Mesenchymal stem cell (in vitro differentiated cells and primary cell): ENCODE measurements around the gene VTI1A.
A peak's percentile ranks its signal among the peaks of the same experiment; 100 is the strongest.

ENCODE experiments used
- DNase-seq: peaks from one replicate; pipeline ENCODE4 v3.0.0-alpha.2; 2013
- H2AFZ ChIP-seq: one replicate; pipeline ENCODE4 v1.6.1; 2013; ENCODE audit warnings: low read depth, mild to moderate bottlenecking, control low read depth, inconsistent platforms, low read length, moderate library complexity
- H2AK5ac ChIP-seq: 2 replicates; pipeline ENCODE4 v1.6.1; 2013; ENCODE audit warnings: low read length, moderate library complexity, mild to moderate bottlenecking, inconsistent platforms; ENCODE audit not compliant: severe bottlenecking
- H2BK120ac ChIP-seq: one replicate; pipeline ENCODE4 v1.6.1; 2013; ENCODE audit warnings: low read depth, mild to moderate bottlenecking, inconsistent platforms, low read length, moderate library complexity
- H2BK12ac ChIP-seq, 2 experiments: one replicate each; pipeline ENCODE4 v1.6.1; 2013; ENCODE audit warnings: inconsistent platforms in 2 of 2, low read length in 2 of 2, mild to moderate bottlenecking in 2 of 2, moderate library complexity in 2 of 2, control low read depth in 1 of 2
- H2BK15ac ChIP-seq: one replicate; pipeline ENCODE4 v1.6.1; 2013; ENCODE audit warnings: mild to moderate bottlenecking, low read depth, inconsistent platforms; ENCODE audit not compliant: poor library complexity, severe bottlenecking
- H2BK5ac ChIP-seq: 2 replicates; pipeline ENCODE4 v1.6.1; 2013; ENCODE audit warnings: low read depth, mild to moderate bottlenecking, low read length, control low read depth, inconsistent platforms; ENCODE audit not compliant: poor library complexity, severe bottlenecking
- H3K14ac ChIP-seq, 2 experiments: one replicate each; pipeline ENCODE4 v1.6.1; 2013; ENCODE audit warnings: inconsistent platforms in 2 of 2, low read length in 2 of 2, control low read depth in 1 of 2, mild to moderate bottlenecking in 1 of 2, moderate library complexity in 1 of 2
- H3K18ac ChIP-seq, 2 experiments: one replicate each; pipeline ENCODE4 v1.6.1; 2013; ENCODE audit warnings: inconsistent platforms in 2 of 2, low read length in 2 of 2, control low read depth in 1 of 2, low read depth in 1 of 2, mild to moderate bottlenecking in 1 of 2
- H3K23ac ChIP-seq, 2 experiments: one replicate each; pipeline ENCODE4 v1.6.1; 2013; ENCODE audit warnings: inconsistent platforms in 2 of 2, low read length in 2 of 2, mild to moderate bottlenecking in 2 of 2, moderate library complexity in 2 of 2, control low read depth in 1 of 2
- H3K27ac ChIP-seq: 2 replicates; pipeline ENCODE4 v1.5.1; 2013; ENCODE audit warnings: mild to moderate bottlenecking, moderate library complexity, low read length, control low read depth, inconsistent platforms; ENCODE audit not compliant: poor library complexity, severe bottlenecking
- H3K27me3 ChIP-seq, 2 experiments: 2 replicates each; pipeline versions ENCODE4 v1.6.1 to v1.7.0; 2013; ENCODE audit warnings: low read length in 2 of 2, mild to moderate bottlenecking in 2 of 2, moderate library complexity in 2 of 2, control low read depth in 1 of 2, inconsistent platforms in 1 of 2; ENCODE audit not compliant: control insufficient read depth in 1 of 2, insufficient read depth in 1 of 2
- H3K36me3 ChIP-seq, 2 experiments: 2 replicates each; pipeline versions ENCODE4 v1.6.1 to v1.7.0; 2013; ENCODE audit warnings: low read length in 2 of 2, control low read depth in 1 of 2, inconsistent platforms in 1 of 2, low read depth in 1 of 2, mild to moderate bottlenecking in 1 of 2; ENCODE audit not compliant: insufficient read depth in 2 of 2, control insufficient read depth in 1 of 2
- H3K4ac ChIP-seq, 2 experiments: one replicate each; pipeline ENCODE4 v1.6.1; 2013; ENCODE audit warnings: inconsistent platforms in 2 of 2, low read length in 2 of 2, mild to moderate bottlenecking in 2 of 2, moderate library complexity in 2 of 2, control low read depth in 1 of 2, low read depth in 1 of 2
- H3K4me1 ChIP-seq: 2 replicates; pipeline ENCODE4 v1.6.1; 2013; ENCODE audit warnings: low read depth, low read length, control low read depth; ENCODE audit not compliant: control insufficient read depth, insufficient read depth
- H3K4me2 ChIP-seq: 2 replicates; pipeline ENCODE4 v1.6.1; 2013; ENCODE audit warnings: low read length, mild to moderate bottlenecking, inconsistent platforms; ENCODE audit not compliant: poor library complexity, severe bottlenecking
- H3K4me3 ChIP-seq, 2 experiments: 2 replicates each; pipeline versions ENCODE4 v1.5.1 to v1.7.0; 2013; ENCODE audit warnings: low read length in 2 of 2, mild to moderate bottlenecking in 2 of 2, control low read depth in 1 of 2, low read depth in 1 of 2; ENCODE audit not compliant: insufficient read depth in 1 of 2
- H3K79me1 ChIP-seq: replicated peaks from 2 replicates; pipeline ENCODE4 v1.6.1; 2013; ENCODE audit warnings: mild to moderate bottlenecking, control low read depth, low read length, inconsistent platforms; ENCODE audit not compliant: poor library complexity, severe bottlenecking
- H3K9ac ChIP-seq: 2 replicates; pipeline ENCODE4 v1.7.0; 2013; ENCODE audit warnings: mild to moderate bottlenecking, low read length, moderate library complexity
- H3K9me3 ChIP-seq: 2 replicates; pipeline ENCODE4 v1.7.0; 2013; ENCODE audit warnings: mild to moderate bottlenecking, low read length; ENCODE audit not compliant: control insufficient read depth
- H4K8ac ChIP-seq: one replicate; pipeline ENCODE4 v1.6.1; 2013; ENCODE audit warnings: inconsistent platforms, mild to moderate bottlenecking, low read length, moderate library complexity
- H4K91ac ChIP-seq: one replicate; pipeline ENCODE4 v1.6.1; 2013; ENCODE audit warnings: mild to moderate bottlenecking, low read length, inconsistent platforms
- WGBS: methylation state at CpG from one replicate; pipeline ENCODE4 v1.1.7; 2013; ENCODE audit warnings: mixed read lengths; 5-methylcytosine and 5-hydroxymethylcytosine counted together

Gene VTI1A

DNA sequence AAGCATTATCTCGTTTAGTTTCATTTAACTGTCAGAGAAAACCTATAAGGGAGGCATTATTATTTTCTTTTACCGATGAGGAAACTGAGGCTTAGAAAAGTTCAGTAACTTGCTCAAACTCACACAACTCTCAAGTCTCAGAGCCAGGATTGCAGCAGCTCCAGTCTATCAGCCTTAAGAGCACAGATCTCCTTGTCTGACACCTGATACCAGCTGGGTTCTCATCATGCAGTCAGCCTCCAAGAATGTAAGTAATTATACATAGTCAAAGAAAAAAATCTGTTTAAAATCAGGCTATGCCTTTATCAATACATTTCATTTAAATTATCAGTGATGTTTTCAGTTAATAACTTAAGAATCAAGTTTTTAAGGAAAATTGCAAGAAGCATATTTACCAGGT lies 266.4 kb downstream of the VTI1A start:
- DNase-seq: no peak
- Histone ChIP-seq H3K9ac (no peak overlapping the region), H3K4me3 (no peak overlapping the region)

DNA sequence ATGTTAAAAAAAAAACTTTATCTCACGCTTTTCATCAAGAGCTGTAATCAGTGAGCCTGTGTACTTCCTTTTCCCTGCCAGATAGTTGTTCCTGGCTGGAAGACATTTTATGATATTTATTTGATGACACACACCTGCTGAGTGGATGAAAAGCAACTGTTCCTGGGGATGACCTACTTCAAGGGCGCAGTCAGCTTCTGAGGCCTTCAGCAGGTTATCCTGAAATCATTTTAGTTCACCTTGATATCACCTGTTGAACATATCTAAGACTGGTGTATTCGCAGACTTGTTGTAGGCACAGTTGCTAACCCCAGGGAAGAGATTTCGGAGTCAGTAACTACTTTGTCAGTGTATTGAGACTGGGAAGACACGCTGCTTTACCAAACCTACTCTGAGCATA lies 268.6 kb downstream of the VTI1A start:
- Histone ChIP-seq H3K18ac (peak overlapping the region in 1 of 2 experiments; percentile 70), H3K4me2 (no peak overlapping the region), H3K4me1 (peaks cover 4% of the 10 kb centered on the region), H3K23ac (no peak overlapping the region), H3K4me3 (no peak overlapping the region), H3K9ac (no peak overlapping the region), H3K36me3 (peaks cover 0 to 4% of the 10 kb centered on the region in 2 experiments), H3K79me1 (no peaks in the 10 kb centered on the region), H3K27me3 (no peaks in the 10 kb centered on the region), H4K8ac (no peak overlapping the region), H3K9me3 (no peaks in the 10 kb centered on the region), H3K4ac (no peak overlapping the region), H2BK5ac (no peak overlapping the region), H3K27ac (no peak overlapping the region), H2AFZ (no peak overlapping the region), H4K91ac (no peak overlapping the region), H2BK120ac (no peak overlapping the region), H2BK15ac (no peak overlapping the region), H2AK5ac (no peak overlapping the region), H3K14ac (peak overlapping the region in 1 of 2 experiments; percentile 18), H2BK12ac (peak overlapping the region in 1 of 2 experiments; percentile 10)
- no peak for DNase-seq
- WGBS: over 99% methylated on average over 5 of the region's 5 CpGs

More for the DNA sequence above, 266.4 kb downstream of the VTI1A start:
- Histone ChIP-seq H3K27me3 (no peaks in the 10 kb centered on the region), H2BK15ac (no peak overlapping the region), H2BK12ac (no peak overlapping the region), H4K91ac (no peak overlapping the region), H3K79me1 (no peaks in the 10 kb centered on the region), H3K4ac (no peak overlapping the region), H3K4me1 (peaks cover 6% of the 10 kb centered on the region), H4K8ac (no peak overlapping the region), H3K23ac (no peak overlapping the region), H3K14ac (no peak overlapping the region), H3K27ac (no peak overlapping the region), H2AK5ac (no peak overlapping the region), H3K18ac (no peak overlapping the region), H2AFZ (no peak overlapping the region), H2BK120ac (no peak overlapping the region), H3K4me2 (no peak overlapping the region), H2BK5ac (no peak overlapping the region), H3K36me3 (peaks cover 0 to 4% of the 10 kb centered on the region in 2 experiments), H3K9me3 (no peaks in the 10 kb centered on the region)
- 100% methylated on average over 1 of the region's 2 CpGs for whole genome bisulfite sequencing

DNA sequence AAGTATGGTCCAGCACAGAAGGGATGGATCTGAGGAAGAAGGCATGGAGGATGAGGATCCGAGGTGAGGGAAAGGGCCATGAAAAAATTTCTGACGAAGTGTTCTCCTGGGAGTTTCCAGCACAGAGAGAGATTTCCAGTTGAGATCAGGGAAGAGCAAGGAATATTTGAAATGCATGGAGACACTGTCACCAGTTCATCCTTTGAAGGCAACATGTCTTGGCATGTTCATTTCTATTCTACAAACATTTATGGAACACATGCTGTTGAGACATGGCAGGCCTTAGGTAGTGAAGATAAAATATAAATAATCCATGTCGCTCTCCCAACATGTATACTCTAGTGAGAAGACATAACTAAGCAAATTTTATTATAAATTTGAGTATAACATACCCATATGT lies 269.1 kb downstream of the VTI1A start:
- Histone ChIP-seq H3K4me3 (no peak overlapping the region), H4K8ac (no peak overlapping the region), H4K91ac (no peak overlapping the region), H2BK120ac (no peak overlapping the region), H3K23ac (no peak overlapping the region), H3K4ac (no peak overlapping the region), H3K4me2 (no peak overlapping the region), H3K4me1 (peaks cover 4% of the 10 kb centered on the region), H2BK12ac (no peak overlapping the region), H3K14ac (peak overlapping the region in 1 of 2 experiments; percentile 18), H2BK15ac (no peak overlapping the region), H2AFZ (no peak overlapping the region), H3K27ac (no peak overlapping the region), H3K9ac (no peak overlapping the region), H3K27me3 (no peaks in the 10 kb centered on the region), H3K36me3 (peaks cover 0 to 4% of the 10 kb centered on the region in 2 experiments), H2BK5ac (no peak overlapping the region), H3K79me1 (no peaks in the 10 kb centered on the region), H3K9me3 (no peaks in the 10 kb centered on the region), H3K18ac (peak overlapping the region in 1 of 2 experiments; percentile 70), H2AK5ac (no peak overlapping the region)
- 90% methylated on average over 2 of the region's 3 CpGs for WGBS
- DNase-seq: no peak

DNA sequence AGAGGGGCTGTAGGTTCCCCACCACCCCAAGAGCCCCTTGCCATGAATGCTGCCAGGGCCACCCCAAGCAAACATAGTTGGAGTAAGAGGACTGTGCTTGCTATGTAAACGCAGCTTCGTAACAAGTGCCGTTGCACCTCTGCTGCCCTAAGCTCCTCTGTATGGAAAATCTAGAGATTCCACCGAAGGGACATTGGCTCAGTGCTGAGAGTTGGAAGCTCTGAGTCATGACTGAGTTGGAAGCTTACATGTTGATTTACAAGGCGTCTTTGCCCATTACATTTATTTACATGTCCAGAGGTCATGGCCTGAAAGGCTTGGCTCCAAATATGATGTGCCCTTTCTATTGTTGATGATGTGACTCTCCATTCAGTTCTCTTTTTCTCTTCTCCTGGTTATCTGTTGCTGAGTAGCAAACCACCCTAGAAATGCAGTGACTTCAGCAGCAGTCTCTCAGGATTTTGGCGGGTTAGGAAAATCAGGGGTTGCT lies 270.0 kb downstream of the VTI1A start:
- H3K4me1 ChIP-seq: peaks cover 3% of the 10 kb centered on the region
- no peak overlapping the region for H2BK15ac ChIP-seq
- no peak overlapping the region for H3K9ac ChIP-seq
- peak; percentile 80 for DNase-seq
- no peak overlapping the region for H2BK120ac ChIP-seq
- H2BK12ac ChIP-seq: no peak overlapping the region
- H3K4ac ChIP-seq: no peak overlapping the region
- H3K23ac ChIP-seq: no peak overlapping the region
- H3K14ac ChIP-seq: no peak overlapping the region
- no peak overlapping the region for H2AK5ac ChIP-seq
- no peak overlapping the region for H3K18ac ChIP-seq
- peaks cover 0 to 4% of the 10 kb centered on the region in 2 experiments for H3K36me3 ChIP-seq
- no peak overlapping the region for H4K8ac ChIP-seq
- WGBS: 45% methylated on average over 5 of the region's 6 CpGs
- no peak overlapping the region for H2AFZ ChIP-seq
- no peak overlapping the region for H2BK5ac ChIP-seq
- no peaks in the 10 kb centered on the region for H3K27me3 ChIP-seq
- no peaks in the 10 kb centered on the region for H3K79me1 ChIP-seq
- no peak overlapping the region for H3K27ac ChIP-seq
- H3K9me3 ChIP-seq: no peaks in the 10 kb centered on the region
- no peak overlapping the region for H3K4me3 ChIP-seq
- no peak overlapping the region for H3K4me2 ChIP-seq
- no peak overlapping the region for H4K91ac ChIP-seq
